Parathyroid adenoma (tissue), 2 donors: ENCODE measurements around the gene LRRC71.

Experiments
- H2AFZ ChIP-seq: fragments of 300-600 bp; sonication (generic); one replicate; pipeline ENCODE4 v1.7.0; 2017; ENCODE audit warnings: antibody characterized with exemption, mild to moderate bottlenecking
- H3K27ac ChIP-seq: fragments of 300-600 bp; sonication (generic); one replicate; pipeline ENCODE4 v1.7.0; 2017
- H3K27me3 ChIP-seq: fragments of 300-600 bp; sonication (generic); one replicate; pipeline ENCODE4 v1.7.0; 2017; ENCODE audit warnings: low read length; ENCODE audit not compliant: control insufficient read depth, insufficient read depth
- H3K36me3 ChIP-seq: fragments of 300-600 bp; sonication (generic); one replicate; pipeline ENCODE4 v1.7.0; 2017; ENCODE audit warnings: low read length; ENCODE audit not compliant: control insufficient read depth, insufficient read depth
- H3K4me1 ChIP-seq: fragments of 300-600 bp; sonication (generic); one replicate; pipeline ENCODE4 v1.7.0; 2017; ENCODE audit warnings: control low read depth
- H3K4me2 ChIP-seq: fragments of 300-600 bp; sonication (generic); one replicate; pipeline ENCODE4 v1.7.0; 2017; ENCODE audit warnings: low read length
- H3K4me3 ChIP-seq: fragments of 300-600 bp; sonication (generic); one replicate; pipeline ENCODE4 v1.7.0; 2017; ENCODE audit warnings: low read depth, low read length
- H3K79me2 ChIP-seq: fragments of 300-600 bp; sonication (generic); one replicate; pipeline ENCODE4 v1.7.0; 2017; ENCODE audit warnings: control low read depth
- H3K9ac ChIP-seq: fragments of 300-600 bp; sonication (generic); one replicate; pipeline ENCODE4 v1.7.0; 2017; ENCODE audit warnings: mild to moderate bottlenecking
- H3K9me3 ChIP-seq: fragments of 300-600 bp; sonication (generic); one replicate; pipeline ENCODE4 v1.7.0; 2017; ENCODE audit warnings: low read length; ENCODE audit not compliant: control insufficient read depth
- TF ChIP-seq, protein P1 (sequence below): fragments of 300-600 bp; sonication (generic); IDR thresholded peaks from one replicate; pipeline ENCODE4 v1.7.0; 2017; ENCODE audit warnings: antibody characterized with exemption, mild to moderate bottlenecking
- donor health status: primary hyperparathyroidism.

LRRC71 gene

DNA sequence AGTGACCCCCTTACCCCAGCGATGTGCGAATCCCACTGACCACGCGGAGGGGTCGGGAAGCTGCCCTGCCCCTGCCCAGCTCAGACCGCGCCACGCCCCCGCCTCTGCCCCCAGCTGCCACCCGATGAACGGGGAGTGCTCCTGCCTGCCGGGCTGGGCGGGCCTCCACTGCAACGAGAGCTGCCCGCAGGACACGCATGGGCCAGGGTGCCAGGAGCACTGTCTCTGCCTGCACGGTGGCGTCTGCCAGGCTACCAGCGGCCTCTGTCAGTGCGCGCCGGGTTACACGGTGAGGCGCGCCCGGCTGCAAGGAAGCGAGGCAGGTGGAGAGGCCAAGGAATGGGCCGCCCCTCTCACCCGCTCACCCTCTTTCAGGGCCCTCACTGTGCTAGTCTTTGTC lies 11.9 kb upstream of the LRRC71 start:
- Histone ChIP-seq H3K79me2 (no peaks in the 10 kb centered on the region), H2AFZ (no peak overlapping the region), H3K4me3 (no peak overlapping the region), H3K36me3 (no peaks in the 10 kb centered on the region), H3K27ac (no peak overlapping the region), H3K4me1 (no peaks in the 10 kb centered on the region), H3K4me2 (no peak overlapping the region), H3K9me3 (no peaks in the 10 kb centered on the region), H3K27me3 (no peaks in the 10 kb centered on the region), H3K9ac (no peak overlapping the region)
- TF ChIP-seq, protein P1, sequence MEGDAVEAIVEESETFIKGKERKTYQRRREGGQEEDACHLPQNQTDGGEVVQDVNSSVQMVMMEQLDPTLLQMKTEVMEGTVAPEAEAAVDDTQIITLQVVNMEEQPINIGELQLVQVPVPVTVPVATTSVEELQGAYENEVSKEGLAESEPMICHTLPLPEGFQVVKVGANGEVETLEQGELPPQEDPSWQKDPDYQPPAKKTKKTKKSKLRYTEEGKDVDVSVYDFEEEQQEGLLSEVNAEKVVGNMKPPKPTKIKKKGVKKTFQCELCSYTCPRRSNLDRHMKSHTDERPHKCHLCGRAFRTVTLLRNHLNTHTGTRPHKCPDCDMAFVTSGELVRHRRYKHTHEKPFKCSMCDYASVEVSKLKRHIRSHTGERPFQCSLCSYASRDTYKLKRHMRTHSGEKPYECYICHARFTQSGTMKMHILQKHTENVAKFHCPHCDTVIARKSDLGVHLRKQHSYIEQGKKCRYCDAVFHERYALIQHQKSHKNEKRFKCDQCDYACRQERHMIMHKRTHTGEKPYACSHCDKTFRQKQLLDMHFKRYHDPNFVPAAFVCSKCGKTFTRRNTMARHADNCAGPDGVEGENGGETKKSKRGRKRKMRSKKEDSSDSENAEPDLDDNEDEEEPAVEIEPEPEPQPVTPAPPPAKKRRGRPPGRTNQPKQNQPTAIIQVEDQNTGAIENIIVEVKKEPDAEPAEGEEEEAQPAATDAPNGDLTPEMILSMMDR = no peak

DNA sequence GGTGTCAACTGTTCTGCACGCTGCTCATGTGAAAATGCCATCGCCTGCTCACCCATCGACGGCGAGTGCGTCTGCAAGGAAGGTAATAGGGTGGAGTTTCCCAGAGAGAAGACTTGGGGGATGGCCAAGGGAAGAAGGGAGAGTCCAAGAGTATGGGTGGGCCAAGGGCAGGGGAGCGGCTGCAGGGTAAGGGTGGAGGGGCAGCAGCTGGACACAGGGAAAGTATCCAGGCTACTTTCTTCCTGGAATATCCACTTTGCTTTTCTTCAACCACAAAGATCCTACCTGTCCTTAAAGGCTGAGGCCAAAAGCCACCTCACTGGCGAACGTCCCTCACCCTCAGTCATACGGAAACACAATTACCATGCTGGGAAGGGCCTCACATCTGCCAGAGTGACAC lies 11.5 kb upstream of the LRRC71 start:
- TF ChIP-seq, protein P1 = no peak
- Histone ChIP-seq H3K4me1 (no peaks in the 10 kb centered on the region), H2AFZ (no peak overlapping the region), H3K27me3 (no peaks in the 10 kb centered on the region), H3K9me3 (no peaks in the 10 kb centered on the region), H3K27ac (no peak overlapping the region), H3K9ac (no peak overlapping the region), H3K4me2 (no peak overlapping the region), H3K36me3 (no peaks in the 10 kb centered on the region), H3K4me3 (no peak overlapping the region), H3K79me2 (no peaks in the 10 kb centered on the region)

DNA sequence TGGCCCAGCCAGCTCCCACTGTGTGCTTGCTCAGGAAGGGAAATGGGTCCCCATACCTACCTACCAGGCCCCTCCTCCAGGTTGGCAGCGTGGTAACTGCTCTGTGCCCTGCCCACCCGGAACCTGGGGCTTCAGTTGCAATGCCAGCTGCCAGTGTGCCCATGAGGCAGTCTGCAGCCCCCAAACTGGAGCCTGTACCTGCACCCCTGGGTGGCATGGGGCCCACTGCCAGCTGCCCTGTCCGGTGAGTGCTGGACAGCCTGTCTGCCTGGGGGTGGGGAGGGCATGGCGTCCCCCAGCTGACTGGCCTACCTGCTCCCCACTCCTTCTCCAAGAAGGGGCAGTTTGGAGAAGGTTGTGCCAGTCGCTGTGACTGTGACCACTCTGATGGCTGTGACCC lies 10.8 kb upstream of the LRRC71 start:
- Histone ChIP-seq H3K4me3 (no peak overlapping the region), H3K4me2 (no peak overlapping the region), H2AFZ (no peak overlapping the region), H3K79me2 (no peaks in the 10 kb centered on the region), H3K27ac (no peak overlapping the region), H3K9ac (no peak overlapping the region), H3K9me3 (no peaks in the 10 kb centered on the region), H3K27me3 (no peaks in the 10 kb centered on the region), H3K4me1 (no peaks in the 10 kb centered on the region), H3K36me3 (no peaks in the 10 kb centered on the region)
- TF ChIP-seq, protein P1 = no peak

DNA sequence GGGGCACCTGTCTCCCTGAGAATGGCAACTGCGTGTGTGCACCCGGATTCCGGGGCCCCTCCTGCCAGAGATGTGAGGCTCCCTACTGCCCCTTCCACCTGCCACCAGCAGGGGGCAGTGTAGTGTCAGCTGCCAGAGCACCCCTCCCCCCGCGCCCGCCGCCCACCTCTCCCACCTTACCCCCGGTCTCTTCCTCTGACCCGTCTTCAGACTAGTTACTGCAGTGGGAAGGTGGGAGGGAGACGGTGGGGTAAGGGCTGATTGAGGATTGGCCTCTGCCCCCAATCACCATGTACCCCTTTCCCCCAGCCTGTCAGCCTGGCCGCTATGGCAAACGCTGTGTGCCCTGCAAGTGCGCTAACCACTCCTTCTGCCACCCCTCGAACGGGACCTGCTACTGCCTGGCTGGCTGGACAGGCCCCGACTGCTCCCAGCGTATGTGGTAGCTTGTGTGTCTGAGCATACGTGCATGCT lies 10.1 kb upstream of the LRRC71 start:
- TF ChIP-seq, protein P1 = peak; percentile 52
- no peaks in the 10 kb centered on the region for H3K27me3 ChIP-seq
- no peaks in the 10 kb centered on the region for H3K4me1 ChIP-seq
- H3K9ac ChIP-seq = no peak overlapping the region
- no peaks in the 10 kb centered on the region for H3K9me3 ChIP-seq
- H2AFZ ChIP-seq = no peak overlapping the region
- no peak overlapping the region for H3K27ac ChIP-seq
- no peak overlapping the region for H3K4me2 ChIP-seq
- H3K36me3 ChIP-seq = no peaks in the 10 kb centered on the region
- H3K4me3 ChIP-seq = no peak overlapping the region
- H3K79me2 ChIP-seq = no peaks in the 10 kb centered on the region

DNA sequence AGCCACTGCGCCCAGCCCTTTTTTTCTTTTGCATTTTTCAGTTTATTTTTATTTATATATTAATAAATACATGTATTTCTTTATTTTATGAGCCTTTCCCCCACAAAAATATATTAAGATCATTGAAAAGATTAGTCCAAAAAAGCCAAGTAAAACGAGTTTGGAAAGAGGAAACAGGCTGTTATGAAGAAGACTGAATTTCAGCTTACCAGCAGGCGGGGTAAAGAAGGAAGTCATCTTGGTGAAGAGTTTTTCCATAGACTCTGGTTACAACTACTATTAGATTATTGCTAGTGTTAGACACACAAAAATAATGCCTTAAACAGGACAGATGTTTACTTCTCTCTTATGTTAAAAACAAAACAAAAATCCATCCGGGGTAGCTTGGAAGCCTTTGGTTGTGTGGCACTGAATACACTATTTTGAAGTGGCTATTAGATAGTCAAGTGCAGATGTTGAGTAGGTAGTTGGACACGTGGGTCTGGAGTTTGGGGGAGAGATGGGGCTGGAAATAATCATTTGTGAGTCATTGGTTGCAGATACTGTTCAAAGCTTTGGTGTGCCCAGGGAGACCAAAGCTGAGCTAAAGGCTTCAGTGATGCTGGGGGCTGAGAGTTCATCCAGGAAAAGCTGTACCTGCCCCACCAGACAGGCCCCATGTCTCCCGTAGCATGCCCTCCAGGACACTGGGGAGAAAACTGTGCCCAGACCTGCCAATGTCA lies 8.7 kb upstream of the LRRC71 start:
- Histone ChIP-seq H3K9ac (no peak overlapping the region), H3K27me3 (no peaks in the 10 kb centered on the region), H2AFZ (no peak overlapping the region), H3K79me2 (no peaks in the 10 kb centered on the region), H3K27ac (no peak overlapping the region), H3K4me2 (no peak overlapping the region), H3K4me1 (no peaks in the 10 kb centered on the region), H3K36me3 (no peaks in the 10 kb centered on the region), H3K4me3 (no peak overlapping the region), H3K9me3 (no peaks in the 10 kb centered on the region)
- TF ChIP-seq, protein P1 = no peak
